NCI-H345 treated with DMSO at 0.1 percent for 48 hours (cell line): Measurements from ENCODE around the gene FXN.
"Not testable (repeated sequence)": the region's sequence is repeated elsewhere in the genome, so short reads cannot be mapped to it uniquely, and the experiment has no call there.

ENCODE experiments used
- DNase-seq: peaks from one replicate; lab custom pipeline; 2025; ENCODE audit not compliant: unreplicated experiment; lab: John Stamatoyannopoulos, UW

FXN gene

DNA sequence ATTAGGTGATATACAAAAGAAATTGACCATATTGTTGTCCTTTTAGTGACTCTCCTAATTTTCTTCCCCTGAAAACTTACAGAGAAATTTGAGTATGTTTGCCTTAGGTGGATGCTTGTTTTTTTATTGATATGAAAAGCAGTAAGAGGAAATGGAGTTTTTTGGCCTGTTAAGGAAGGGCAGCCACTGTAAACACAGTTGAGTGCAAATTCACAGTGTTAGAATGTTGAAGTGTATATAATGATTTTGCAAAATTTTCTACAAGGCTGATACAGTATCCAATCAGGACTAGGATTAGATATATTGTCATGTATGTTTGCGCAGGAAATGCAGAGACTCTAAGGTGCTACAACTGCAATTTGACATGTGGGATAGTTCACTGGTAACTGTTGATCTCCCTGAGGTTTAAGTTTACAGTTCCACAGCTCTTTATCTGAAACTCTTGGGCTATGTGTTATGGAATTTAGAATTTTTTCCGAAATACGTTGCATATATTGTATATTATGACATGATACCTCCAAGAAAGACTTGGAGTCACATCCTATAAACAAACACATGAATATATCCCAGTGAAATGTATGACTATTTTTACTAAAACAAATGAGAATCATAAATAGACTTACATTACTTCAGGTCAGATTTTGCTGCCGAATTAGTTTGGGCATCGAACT, 62.5 kb downstream of the FXN start:
- DNase-seq: no peak

DNA sequence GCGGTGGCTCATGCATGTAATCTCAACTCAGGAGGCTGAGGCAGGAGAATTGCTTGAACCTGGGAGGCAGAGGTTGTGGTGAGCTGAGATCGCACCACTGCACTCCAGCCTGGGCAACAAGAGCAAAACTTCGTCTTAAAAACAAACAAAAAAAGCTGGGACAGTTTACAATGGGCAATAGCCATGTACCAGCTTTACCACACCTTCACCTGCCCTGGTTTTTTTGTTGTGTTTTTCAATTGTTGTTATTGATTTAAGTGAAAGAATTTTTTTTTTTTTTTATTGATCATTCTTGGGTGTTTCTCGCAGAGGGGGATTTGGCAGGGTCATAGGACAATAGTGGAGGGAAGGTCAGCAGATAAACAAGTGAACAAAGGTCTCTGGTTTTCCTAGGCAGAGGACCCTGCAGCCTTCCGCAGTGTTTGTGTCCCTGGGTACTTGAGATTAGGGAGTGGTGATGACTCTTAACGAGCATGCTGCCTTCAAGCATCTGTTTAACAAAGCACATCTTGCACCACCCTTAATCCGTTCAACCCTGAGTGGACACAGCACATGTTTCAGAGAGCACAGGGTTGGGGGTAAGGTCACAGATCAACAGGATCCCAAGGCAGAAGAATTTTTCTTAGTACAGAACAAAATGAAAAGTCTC, 67.9 kb downstream of the FXN start:
- not testable (repeated sequence) for DNase-seq

- DNase-seq: peak; percentile 47
Measured at GRCh38 chr9:69104830-69105527, 69.4 kb downstream of the FXN start.

DNA sequence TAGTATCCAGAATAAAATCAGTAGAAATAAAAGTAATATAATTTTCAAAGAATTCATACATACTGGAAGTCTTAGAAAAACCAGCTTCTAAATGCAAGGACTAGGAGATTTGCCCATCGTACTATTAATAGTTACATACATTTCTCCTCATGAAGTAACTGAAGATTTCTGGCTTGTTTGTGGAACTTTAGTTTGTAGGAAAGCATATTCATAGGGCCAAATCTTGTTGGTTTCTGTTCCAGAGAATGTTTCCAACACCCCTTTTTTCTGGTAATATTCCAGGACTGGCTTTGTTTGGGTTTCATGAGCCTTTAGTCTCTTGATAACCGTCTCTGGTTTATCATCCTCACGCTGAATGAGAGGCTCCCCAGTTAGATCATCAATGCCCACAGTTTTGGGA, 72.2 kb downstream of the FXN start:
- no peak for DNase-seq

DNA sequence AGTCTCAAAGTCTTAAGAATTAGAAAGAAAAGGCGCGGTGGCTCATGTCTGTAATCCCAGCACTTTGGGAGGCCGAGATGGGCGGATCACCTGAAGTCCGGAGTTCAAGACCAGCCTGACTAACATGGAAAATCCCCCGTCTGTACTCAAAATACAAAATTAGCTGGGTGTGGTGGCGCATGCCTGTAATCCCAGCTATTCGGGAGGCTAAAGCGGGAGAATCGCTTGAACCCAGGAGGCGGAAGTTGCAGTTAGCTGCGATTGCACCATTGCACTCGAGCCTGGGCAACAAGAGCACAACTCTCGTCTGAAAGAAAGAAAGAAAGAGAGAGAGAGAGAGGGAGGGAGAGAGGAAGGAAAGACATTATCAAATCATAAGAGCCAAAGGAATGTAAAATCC, 73.2 kb downstream of the FXN start:
- not testable (repeated sequence) for DNase-seq

- no peak for DNase-seq
Measured at GRCh38 chr9:69109152-69109551, 73.6 kb downstream of the FXN start.

- not testable (repeated sequence) for DNase-seq
Measured at GRCh38 chr9:69112646-69113045, 77.1 kb downstream of the FXN start.

- no peak for DNase-seq
Measured at GRCh38 chr9:69115621-69116020, 80.1 kb downstream of the FXN start.

- DNase-seq: no peak
Measured at GRCh38 chr9:69118656-69119055, 83.1 kb downstream of the FXN start.

DNA sequence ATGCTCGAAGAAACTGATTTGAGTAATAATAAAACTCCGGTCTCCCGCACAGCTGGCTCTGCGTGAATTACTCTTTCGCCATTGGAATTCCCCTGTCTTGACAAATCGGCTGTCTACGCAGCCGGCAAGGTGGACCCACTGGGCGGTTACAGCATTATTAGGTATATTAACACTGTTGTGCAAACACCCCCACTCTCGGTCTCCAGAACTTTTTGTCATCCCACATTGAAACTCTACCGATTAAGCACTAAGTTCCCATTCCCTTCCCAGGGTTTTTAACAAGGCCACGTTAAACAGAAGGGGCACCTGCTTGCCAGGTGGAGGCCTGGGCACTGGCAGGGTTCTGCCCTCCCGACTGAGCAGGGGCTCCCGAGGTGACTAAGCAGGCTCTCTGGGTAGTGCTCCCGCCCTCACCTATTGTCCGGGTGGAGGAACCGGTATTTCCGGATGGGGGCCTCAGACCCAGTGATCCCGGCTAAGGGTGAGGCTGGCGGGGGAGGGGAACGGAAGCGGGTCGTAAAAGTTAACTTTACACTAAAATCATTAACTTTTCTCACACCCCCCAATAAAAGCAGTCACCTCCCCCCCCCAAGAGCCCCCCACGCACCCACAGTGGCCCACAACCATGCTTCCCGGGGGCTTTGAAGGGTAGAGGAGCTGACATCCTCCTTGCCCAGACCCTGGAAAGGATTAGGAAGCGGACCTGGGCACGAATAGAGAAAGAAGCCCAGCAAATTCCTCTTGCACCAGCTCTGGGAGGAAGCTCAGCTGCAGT, 85.0 kb downstream of the FXN start:
- peak; percentile 78 for DNase-seq

DNA sequence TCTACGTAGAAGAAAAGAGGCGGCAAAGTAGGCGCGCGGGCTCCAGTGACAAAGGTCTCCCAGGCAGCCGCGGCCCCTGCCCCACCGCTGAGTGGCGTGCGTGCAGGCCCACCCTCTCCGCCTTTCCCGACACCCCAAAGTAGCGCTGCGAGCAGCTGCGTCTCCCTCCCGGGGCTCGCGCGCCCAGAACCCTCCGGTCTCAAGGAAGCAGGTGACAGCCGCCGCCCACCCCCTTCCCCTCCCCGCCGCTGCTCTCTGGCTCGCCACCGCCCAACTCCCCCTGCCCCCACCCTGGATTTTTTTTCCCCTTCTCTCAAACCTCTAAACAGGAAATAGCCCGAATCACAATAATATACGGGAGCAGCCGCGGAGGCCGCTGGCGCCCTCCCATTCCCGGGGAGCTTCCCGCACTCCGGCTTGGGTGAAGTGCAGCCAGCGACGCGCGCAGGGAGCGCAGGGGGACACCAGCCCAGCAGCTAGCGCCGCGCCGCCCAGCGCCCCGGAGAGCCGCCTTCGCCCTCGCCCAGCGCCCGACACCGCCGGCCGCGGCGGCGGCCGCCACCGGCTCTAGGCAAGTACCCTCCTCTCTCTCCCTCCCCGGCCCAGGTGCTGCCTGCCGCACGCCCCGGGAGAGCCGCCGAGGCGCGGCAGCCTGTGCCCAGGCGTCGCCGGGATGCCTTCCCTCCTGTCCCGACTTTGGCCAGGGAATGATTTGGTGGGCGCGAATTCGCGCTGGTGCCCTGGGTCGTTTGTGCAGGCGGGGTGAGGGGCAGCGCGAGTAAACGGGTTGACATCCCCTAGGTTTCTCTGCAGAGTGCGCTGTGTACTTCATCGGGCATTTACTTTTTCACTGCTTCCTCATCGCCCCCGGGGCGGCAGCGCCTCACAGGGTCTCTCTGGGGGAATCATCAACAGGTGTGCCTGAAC, 85.9 kb downstream of the FXN start:
- DNase-seq: peak; percentile 29

GRCh38 chr9:69122082-69122548, 86.6 kb downstream of the FXN start:
- DNase-seq: peak; percentile 46

DNA sequence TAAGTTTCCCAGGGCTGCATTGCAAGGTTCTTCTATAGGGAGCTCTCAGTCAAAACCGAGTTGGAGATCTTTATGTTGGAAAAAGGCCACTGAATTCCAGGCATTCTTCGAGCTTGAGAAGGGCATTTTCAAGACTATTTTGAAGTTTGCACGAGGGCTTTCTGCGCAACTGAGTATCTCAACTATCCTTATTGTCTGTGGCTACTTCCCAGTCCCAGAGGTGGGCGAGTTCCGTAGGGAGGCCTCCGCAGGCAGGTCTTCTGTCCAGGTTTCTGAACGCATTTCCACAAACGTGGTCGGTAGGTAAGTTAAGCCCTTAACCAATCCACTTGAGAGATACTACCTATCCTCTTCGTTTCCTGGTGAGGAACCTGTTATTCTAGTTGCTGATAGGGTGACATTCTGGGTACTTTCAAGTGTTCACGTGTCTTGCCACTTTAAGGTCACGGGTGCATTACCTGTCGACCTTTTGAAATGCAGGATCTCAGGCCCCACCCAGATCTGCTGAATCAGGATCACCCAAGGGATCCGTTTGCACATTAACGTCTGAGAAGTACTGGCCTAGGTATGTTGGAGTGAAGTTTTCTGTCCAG, 87.1 kb downstream of the FXN start:
- peak; percentile 53 for DNase-seq

DNA sequence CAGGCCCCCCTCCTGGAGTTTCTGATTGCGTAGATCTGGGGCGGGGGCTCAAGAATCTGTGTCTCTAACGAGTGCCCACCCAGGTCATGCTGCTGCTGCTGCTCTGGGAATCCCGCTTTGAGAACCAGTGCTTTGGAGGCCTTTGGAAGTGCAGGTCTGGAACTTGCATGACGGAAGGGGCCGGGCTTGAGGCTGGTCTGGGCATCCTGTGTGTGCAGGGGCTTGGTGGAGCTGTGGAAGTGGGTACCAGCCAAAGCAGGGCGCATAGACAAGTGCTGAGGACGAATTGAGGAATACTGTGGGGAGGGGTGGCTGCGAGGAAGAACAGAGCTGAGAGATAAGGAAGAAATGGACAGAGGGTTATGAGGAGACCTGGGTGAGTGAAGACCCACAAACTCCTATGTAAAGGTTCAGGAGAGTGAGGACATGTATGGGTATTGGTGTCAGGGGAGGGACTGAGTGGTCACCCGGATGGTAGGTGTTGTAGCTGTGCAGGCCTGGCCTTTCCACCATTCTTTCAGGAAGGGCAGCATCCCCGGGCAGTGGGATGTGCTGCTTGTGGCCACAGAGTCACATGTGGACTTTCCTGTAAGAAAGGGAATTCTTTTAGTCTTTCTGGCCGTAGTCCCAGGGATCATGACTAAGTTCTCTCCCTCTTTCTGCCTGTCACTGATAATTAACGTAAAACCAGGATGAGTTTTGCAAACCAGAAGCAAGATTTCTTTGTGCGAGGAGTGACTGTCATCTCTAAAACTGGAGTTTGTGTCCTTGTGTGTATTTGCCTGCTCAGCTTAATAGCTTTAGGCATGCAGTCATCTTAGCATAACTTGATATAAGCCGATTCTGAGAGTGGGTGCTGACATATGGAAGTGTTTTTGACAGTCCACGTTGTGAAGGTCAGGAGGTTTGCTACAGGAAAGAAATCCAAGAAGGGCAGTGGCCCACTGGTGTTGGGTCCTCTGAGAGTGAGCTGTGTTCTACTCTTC, 95.2 kb downstream of the FXN start:
- no peak for DNase-seq

- DNase-seq: no peak
Measured at GRCh38 chr9:69131682-69132081, 96.1 kb downstream of the FXN start.

DNA sequence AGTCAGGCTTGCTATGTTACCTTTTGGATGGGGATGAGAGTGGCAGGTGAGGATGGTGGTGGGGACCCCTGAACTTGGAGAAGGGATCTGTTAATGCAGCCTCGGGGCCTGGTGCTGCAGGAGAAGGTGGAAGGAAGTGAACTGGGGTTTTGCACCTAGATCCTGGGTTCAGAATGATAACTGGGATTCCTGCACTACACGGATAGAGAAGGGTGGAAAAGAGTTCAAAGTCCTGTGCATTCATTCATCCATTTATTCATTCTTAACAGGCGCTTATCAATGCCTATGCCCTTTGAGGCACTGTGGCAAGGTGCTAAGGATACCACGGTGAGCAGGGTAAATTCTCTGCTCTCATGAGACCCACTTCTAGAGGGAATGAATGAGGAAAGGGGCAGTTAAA, 96.8 kb downstream of the FXN start:
- no peak for DNase-seq

- no peak for DNase-seq
Measured at GRCh38 chr9:69134412-69134811, 98.9 kb downstream of the FXN start.

- DNase-seq: no peak
Measured at GRCh38 chr9:69136185-69136584, 100.6 kb downstream of the FXN start.

- DNase-seq: no peak
Measured at GRCh38 chr9:69136779-69137178, 101.2 kb downstream of the FXN start.
